SH-SY5Y (cell line): ENCODE measurements around the gene MYL3.

Experiments
- GATA2 ChIP-seq: IDR thresholded peaks from 2 replicates; pipeline ENCODE4 v1.6.1; 2011; ENCODE audit warnings: mild to moderate bottlenecking, low read depth, low read length
- GATA3 ChIP-seq: IDR thresholded peaks from 2 replicates; pipeline ENCODE4 v1.6.1; 2011; ENCODE audit warnings: low read depth, mild to moderate bottlenecking, low read length, moderate library complexity

- TF ChIP-seq GATA2 (no peak), GATA3 (no peak)
These were observed 13.4 kb downstream of the MYL3 start for GRCh38 chr3:46849686-46850467.
